Smooth muscle cell of trachea (primary cell): Measurements from ENCODE around the gene GSPT1. TPM values are rescaled to one million over a fixed set of nuclear protein-coding genes. Genes with fewer than 3 reads are reported as not detected.

Experiments used
- total RNA-seq: library from RNA; depleted of rRNA; stranded (reverse); fragments of >200 nt; gene quantifications from 2 replicates; pipeline ENCODE4 v1.2.1, GENCODE V29; 2014

The GSPT1 gene
- total RNA-seq: 78.4 and 95.4 TPM in 2 replicates

DNA sequence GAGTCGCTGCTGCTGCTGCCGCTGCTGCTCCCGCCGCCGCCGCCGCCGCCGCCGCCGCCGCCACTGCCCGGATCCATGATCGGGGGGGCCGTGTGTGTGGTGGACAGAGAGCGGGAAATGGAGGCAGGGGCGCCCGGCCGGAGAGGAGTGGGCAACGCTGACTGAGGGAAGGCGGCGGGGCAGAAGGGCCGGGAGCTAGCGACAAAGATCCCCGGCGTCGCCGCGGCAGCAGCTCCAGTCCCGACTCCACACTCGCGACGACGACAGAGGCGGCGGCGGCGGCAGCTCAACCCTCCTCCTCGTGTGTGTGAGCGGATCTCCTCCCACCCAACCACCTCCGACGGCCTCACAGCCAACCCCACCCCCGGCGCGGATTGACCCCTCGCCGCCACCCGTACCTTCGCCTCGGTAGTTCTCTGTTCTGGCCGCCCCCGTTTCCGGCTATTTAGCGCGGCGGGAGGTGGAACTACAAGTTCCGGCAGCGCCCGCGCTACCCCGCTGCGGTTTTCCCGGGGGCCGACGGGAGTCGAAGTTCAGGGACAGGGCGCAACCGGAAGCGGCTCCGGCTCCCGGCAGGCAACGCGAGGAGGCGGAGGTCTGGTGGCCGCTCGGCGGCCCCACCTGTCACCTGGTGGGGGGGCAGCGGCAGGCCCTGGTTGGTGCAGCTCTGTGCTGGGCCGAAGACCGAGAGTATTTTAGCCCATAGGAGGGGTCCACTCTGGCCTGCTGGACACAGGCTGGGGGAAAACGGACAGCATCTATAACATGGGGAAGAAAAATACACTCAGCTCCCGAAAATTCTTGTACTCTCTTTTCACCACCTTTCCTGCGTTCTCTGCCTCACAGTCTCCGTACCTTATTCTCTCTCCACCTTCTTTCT, at the start of gene GSPT1:
Gene GSPT1, minus strand, starts transcription at position 313 of the 880 bp plus-strand sequence. Its CDS starts 236 bp downstream, at position 77.

DNA sequence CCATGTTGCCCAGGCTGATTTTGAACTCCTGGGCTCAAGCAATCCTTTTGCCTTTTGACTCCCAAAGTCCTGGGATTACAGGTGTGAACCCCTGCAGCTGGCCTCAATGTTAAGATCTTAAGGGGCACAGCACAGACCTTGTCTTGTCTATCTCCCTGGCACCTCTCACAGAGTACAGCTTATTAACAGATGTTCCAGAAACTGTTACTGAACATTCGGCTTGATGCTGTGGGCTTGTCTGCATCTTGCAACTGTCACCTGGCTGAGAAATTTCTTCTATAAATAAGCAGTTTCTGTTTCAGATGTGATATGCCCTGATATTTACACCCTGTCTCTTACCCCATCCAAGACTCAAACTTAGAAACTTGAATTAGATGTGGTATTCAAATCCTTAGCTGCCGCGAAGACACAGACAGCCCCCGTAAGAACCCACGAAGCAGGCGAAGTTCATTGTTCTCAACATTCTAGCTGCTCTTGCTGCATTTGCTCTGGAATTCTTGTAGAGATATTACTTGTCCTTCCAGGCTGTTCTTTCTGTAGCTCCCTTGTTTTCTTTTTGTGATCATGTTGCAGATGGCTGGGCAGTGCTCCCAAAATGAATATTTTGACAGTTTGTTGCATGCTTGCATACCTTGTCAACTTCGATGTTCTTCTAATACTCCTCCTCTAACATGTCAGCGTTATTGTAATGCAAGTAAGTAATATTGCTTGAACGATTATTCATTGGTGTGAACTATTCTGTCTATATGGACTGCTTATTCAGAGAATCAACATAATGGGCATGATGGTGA, 49.2 kb upstream of the GSPT1 start, which contains the start of gene TNFRSF17:
Gene TNFRSF17, plus strand, starts transcription at position 450 of the 791 bp plus-strand sequence. Its CDS starts 115 bp downstream, at position 565.

DNA sequence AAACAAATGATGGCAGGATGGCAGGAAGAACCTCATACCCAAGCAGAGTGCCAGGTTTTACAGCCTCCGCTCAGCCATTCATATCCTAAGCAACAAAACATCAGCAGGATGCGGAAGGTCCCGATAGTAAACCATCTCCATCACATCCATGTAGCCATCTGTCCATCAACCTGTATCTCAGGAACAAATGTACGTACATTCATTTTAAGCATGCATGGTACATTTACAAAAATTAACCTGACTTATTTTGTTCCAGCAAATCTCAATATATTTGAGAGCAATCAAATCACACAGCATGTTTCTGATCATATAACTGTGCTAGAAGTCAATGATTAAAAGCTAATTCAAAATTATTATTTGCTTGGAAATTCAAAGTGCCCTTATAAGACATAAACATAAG, 26.2 kb upstream of the GSPT1 start, which contains the start of gene NPIPB2:
Gene NPIPB2, minus strand, starts transcription at position 101 of the 400 bp plus-strand sequence. Its CDS starts 0 bp downstream, at position 101.

DNA sequence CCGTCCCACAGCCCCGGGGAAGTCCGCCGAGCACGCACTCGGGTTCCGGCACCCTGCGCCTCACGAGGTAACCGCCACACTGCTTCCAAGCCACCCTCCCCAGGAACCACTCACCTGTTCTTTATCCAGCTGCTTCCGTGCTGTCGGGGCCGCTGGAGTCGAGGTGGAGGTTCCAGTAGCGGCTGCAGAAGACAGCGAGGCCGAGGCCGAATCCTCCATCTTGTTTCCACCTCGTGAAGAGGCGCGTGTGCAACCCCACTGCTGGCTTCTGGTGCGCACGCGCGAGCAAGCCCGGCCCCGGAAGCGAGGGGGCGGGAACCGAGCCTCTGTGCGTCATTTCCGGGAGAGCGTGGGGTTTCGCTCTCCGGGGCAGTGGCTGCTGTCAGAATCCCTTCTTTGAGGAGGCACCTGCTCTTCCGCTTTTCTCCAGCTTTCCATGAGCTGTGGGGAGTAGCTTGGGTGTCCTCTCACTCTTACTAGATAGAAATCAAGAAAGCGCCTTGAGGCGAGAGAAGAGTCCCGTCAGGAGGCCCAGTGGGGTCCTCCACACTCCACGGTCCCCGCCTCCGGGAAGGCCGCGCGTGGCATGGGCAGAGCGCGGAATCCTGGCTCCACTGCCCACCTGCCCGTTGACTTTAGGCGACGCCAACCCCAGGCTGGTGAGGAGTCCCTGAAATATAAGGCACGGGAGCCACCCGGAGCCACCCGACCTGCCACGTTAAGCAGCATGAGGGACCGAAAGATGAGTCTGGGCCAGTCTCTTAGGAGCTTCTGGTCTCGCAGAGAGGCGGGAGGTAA, 64.3 kb downstream of the GSPT1 start, which contains the start of gene RSL1D1:
Gene RSL1D1, minus strand, starts transcription at position 249 of the 798 bp plus-strand sequence. Its CDS starts 30 bp downstream, at position 219.

Other genes with a start within 250 kb of the GSPT1 start
- 20.1 and 28.4 TPM in 2 replicates for gene SNN, start 247.5 kb downstream of the GSPT1 start, total RNA-seq
- 25.7 and 26.1 TPM in 2 replicates for gene TXNDC11, start 173.1 kb downstream of the GSPT1 start, total RNA-seq
- 40.9 and 67.8 TPM in 2 replicates for gene ZC3H7A, start 118.7 kb downstream of the GSPT1 start, total RNA-seq
- 70.8 and 74.9 TPM in 2 replicates for gene RSL1D1, start 64.4 kb downstream of the GSPT1 start, total RNA-seq
- 9.3 and 13.6 TPM in 2 replicates for gene NPIPB2, start 26.1 kb upstream of the GSPT1 start, total RNA-seq
- not detected in 2 replicates for gene TNFRSF17, start 49.3 kb upstream of the GSPT1 start, total RNA-seq
- gene SNX29, start 60.8 kb upstream of the GSPT1 start, total RNA-seq: 24.9 and 38.0 TPM in 2 replicates